ENCODE data around the gene CRAMP1. TPM values are rescaled to one million over a fixed set of nuclear protein-coding genes. Genes with fewer than 3 reads are reported as not detected.

CRAMP1 gene
- total RNA-seq, 3 donors from 2014 or later, result 15.7 to 27.4 (median 20.6) TPM

- no peaks in the 10 kb centered on the region for H3K36me3 ChIP-seq (ENCODE audit: low read depth)
Observed at GRCh38 chr16:1580956-1581355, 31.2 kb upstream of the CRAMP1 start.

GRCh38 chr16:1581804-1582203 lies 30.4 kb upstream of the CRAMP1 start:
- intact Hi-C loops (cut with DNase I, micrococcal nuclease), result no loop called here
- Histone ChIP-seq H3K4me3 (no peak overlapping the region), H3K9me3 (no peaks in the 10 kb centered on the region), H3K4me1 (ENCODE audit: low read depth) (no peaks in the 10 kb centered on the region), H3K36me3 (ENCODE audit: low read depth) (no peaks in the 10 kb centered on the region)
- ATAC-seq (no peak), DNase-seq (no peak)
- TF ChIP-seq CTCF (IDR thresholded peaks at IDR 0.05), result no peak

More at GRCh38 chr16:1580956-1581355, 31.2 kb upstream of the CRAMP1 start:
- H3K9me3 ChIP-seq, result no peaks in the 10 kb centered on the region
- H3K4me1 ChIP-seq (ENCODE audit: low read depth), result no peaks in the 10 kb centered on the region
- H3K4me3 ChIP-seq, result no peak overlapping the region
- no peak for TF ChIP-seq CTCF (IDR thresholded peaks at IDR 0.05)
- ATAC-seq (peak; percentile 93), DNase-seq (peak in 2 of 3 donors; percentile 44 to 57)
- intact Hi-C loops (cut with DNase I, micrococcal nuclease), result no loop called here

- Histone ChIP-seq H3K4me3 (no peak overlapping the region), H3K36me3 (ENCODE audit: low read depth) (no peaks in the 10 kb centered on the region), H3K9me3 (no peaks in the 10 kb centered on the region), H3K4me1 (ENCODE audit: low read depth) (no peaks in the 10 kb centered on the region)
- DNase-seq, result no peak
- intact Hi-C loops (cut with DNase I, micrococcal nuclease), result no loop called here
- ATAC-seq, result no peak
- no peak for TF ChIP-seq CTCF (IDR thresholded peaks at IDR 0.05)
Observed at GRCh38 chr16:1583180-1583579, 29.0 kb upstream of the CRAMP1 start.

GRCh38 chr16:1584926-1585484 lies 27.2 kb upstream of the CRAMP1 start:
- no peaks in the 10 kb centered on the region for H3K36me3 ChIP-seq (ENCODE audit: low read depth)
- no peaks in the 10 kb centered on the region for H3K4me1 ChIP-seq (ENCODE audit: low read depth)
- H3K4me3 ChIP-seq, result no peak overlapping the region
- no peak for ATAC-seq
- H3K9me3 ChIP-seq, result no peaks in the 10 kb centered on the region
- no peak for TF ChIP-seq CTCF (IDR thresholded peaks at IDR 0.05)
- DNase-seq, result no peak
- intact Hi-C loops (cut with DNase I, micrococcal nuclease), result no loop called here

GRCh38 chr16:1590366-1590765 lies 21.8 kb upstream of the CRAMP1 start:
- H3K4me1 ChIP-seq (ENCODE audit: low read depth), result no peaks in the 10 kb centered on the region
- intact Hi-C loops (cut with DNase I, micrococcal nuclease), result no loop called here
- no peaks in the 10 kb centered on the region for H3K36me3 ChIP-seq (ENCODE audit: low read depth)
- H3K9me3 ChIP-seq, result no peaks in the 10 kb centered on the region
- DNase-seq, result no peak
- H3K4me3 ChIP-seq, result no peak overlapping the region
- ATAC-seq, result no peak
- TF ChIP-seq CTCF (IDR thresholded peaks at IDR 0.05), result no peak

Measured in mucosa of descending colon (tissue), 3 donors.